Measurements from ENCODE around the gene FAM185A.
"Not testable (repeated sequence)": the region's sequence is repeated elsewhere in the genome, so short reads cannot be mapped to it uniquely, and the experiment has no call there.

FAM185A gene

GRCh38 chr7:102829075-102829474 is 80.3 kb downstream of the FAM185A start:
- no peak for DNase-seq

DNA sequence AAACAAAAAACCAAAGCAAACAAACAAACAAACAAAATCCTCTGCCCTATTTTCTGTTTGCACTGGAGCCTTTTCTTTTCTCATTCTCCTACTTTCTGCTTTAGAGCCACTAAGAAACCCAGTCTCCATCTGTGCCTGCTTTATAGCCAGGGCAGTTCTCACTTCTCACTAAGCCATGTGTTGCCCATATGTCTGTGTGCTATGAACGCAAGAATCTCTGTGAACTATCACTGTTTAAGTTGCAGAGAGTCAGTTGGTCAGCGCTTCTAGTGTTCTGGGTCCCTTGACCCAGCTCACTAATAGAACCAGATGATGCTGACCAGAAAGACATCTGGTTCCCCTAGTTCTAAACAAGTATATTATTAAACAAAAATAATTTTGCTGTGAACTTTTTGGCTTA is 81.4 kb downstream of the FAM185A start:
- DNase-seq = no peak

DNA sequence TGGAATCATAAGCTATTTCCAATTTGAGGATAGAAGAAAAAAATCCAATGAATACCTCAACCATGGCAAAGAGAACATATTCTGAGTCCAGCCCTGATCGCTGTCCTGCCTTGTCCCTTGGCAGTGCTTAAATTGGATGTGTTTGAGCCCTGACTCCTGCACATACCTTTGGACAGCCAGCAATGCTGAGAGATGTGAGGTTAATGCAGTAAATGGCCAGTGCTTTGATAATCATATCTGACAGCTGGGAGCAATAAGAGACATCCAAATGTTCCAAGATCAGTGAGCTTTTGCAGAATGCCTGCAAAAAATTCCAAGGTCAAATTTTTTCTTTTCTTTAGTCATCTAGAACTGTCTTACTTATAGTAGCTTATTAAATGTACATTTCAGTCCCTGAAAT is 83.9 kb downstream of the FAM185A start:
- no peak for DNase-seq

GRCh38 chr7:102833343-102833742 is 84.5 kb downstream of the FAM185A start:
- DNase-seq = no peak

DNA sequence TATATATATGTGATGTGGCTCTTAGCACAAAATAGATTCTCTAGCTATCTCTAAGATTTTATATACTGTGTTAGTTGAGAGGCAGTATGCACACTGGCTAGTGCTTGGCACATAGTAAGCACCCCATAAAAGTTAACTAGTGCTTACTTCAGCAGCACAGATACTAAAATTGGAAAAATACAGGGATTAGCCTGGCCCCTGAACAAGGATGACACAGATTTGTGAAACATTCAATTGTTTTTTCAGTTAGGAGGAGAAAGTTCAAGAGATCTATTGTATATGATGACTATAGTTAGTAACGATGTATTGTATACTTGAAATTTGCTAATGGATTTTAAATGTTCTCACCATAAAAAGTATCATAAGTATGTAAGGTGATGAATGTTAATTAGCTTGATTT is 85.7 kb downstream of the FAM185A start:
- no peak for DNase-seq

GRCh38 chr7:102834999-102835398 is 86.2 kb downstream of the FAM185A start:
- no peak for DNase-seq

DNA sequence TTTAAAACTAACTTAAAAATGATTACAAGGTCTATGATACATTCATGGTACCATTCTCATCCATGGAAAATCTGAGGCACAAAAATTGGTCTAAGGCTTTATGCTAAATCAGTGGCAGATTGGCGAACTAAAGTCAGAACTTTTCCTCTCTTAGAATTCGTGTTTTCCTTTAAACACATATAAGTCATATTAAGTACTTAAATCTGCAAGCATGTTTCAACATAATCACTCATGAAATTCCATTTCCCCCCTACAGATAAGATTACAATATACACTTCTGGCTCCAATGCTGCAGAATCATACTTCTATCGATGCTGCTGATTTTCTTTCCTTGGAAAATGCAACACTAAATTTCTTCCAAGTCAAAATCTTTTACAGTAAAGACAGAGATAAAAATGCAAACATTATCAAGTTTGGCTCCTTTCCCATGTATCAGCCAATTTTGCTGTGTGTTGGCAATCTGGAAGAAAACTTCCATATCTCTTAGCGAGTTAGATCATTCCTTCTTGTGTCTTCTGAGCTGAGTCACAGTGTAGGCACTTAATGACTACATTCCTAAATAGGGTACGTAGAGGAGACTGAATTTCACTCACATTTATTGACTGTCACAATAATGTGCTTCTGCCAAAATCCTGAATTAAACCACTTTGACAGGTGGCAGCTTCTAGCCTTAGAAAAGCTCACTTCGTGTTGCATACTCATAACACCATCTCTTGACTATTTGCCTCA is 87.6 kb downstream of the FAM185A start:
- DNase-seq = no peak

DNA sequence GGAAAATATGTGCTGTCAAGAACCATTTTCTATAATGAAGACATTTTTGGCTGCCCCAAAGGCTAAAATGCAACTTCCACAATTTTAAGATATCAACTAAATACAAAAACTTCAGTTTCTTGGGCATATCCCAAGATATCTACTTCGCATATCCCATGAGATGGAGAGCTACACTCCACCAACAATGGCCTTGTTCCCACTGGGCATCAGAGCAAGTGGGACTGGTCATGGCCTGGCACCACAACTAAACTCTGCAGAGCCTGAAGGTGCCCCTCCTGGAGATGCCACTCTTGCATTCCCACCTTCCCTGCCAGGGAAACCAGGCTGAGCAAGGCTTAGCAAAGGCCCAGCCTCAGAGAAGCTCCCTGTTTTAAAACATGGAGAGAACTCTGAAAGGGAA is 88.2 kb downstream of the FAM185A start:
- no peak for DNase-seq

GRCh38 chr7:102837802-102838201 is 89.0 kb downstream of the FAM185A start:
- no peak for DNase-seq

- DNase-seq = not testable (repeated sequence)
Measured at GRCh38 chr7:102838572-102839101, 89.8 kb downstream of the FAM185A start.

GRCh38 chr7:102840404-102840803 is 91.6 kb downstream of the FAM185A start:
- DNase-seq = no peak

GRCh38 chr7:102841290-102841689 is 92.5 kb downstream of the FAM185A start:
- no peak for DNase-seq

- no peak for DNase-seq
Measured at GRCh38 chr7:102842284-102842683, 93.5 kb downstream of the FAM185A start.

DNA sequence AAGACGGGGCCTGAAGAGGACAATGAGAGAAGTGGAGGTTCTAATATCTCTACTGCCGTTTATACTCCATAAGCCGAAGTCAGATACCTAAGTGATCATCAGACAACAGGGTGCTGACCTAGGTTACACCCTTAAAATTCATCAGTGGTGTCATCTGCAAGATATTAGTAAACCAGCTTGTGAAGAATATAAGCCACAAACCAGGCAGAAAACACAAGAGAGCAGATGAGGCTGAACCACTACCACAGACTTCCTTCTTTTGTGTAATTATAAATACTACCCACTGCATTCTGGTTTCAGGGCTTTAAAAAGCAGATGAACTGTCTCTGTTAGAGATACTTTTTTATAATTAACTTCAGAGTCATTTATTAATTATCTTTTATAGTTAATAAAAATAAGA is 95.1 kb downstream of the FAM185A start:
- DNase-seq = no peak

DNA sequence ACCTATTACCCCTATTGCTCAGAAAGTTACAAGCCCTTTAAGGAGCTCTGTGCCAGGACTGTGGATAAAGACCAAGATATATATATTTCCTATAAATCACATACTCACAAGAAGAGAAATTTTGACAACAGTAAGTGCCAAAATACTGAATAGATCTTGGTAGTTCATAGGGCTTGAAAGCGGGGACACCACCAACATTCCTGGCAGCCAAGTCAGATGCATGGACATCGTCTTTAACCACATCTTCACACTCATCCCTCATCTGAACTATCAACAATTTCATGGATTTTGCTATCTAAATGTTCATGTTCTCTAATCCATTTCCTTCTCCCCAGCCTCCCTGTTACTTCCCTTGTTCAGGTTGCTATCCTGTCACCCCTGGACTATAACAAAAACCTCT is 96.5 kb downstream of the FAM185A start:
- DNase-seq = no peak

GRCh38 chr7:102849079-102849478 is 100.3 kb downstream of the FAM185A start:
- DNase-seq = no peak

- no peak for DNase-seq
Measured at GRCh38 chr7:102849538-102849937, 100.7 kb downstream of the FAM185A start.

- no peak for DNase-seq
Measured at GRCh38 chr7:102856036-102856435, 107.2 kb downstream of the FAM185A start.
